Peyer's patch (tissue), 4 donors: ENCODE results near the gene RHD. TPM values are rescaled to one million over a fixed set of nuclear protein-coding genes. Genes with fewer than 3 reads are reported as not detected.
A peak's percentile ranks its signal among the peaks of the same experiment; 100 is the strongest.
"Not testable (repeated sequence)": the region's sequence is repeated elsewhere in the genome, so short reads cannot be mapped to it uniquely, and the experiment has no call there.

Source experiments
- DNase-seq, 3 donors: peaks; one replicate each; pipeline ENCODE4 v3.0.0-alpha.2; 2017 to 2019
- H3K27ac ChIP-seq, 4 donors: fragments of 200-600 bp; sonication (generic); one replicate each; pipeline ENCODE4 v1.5.1; 2016 to 2019
- H3K27me3 ChIP-seq, 2 donors: fragments of 200-600 bp; sonication (generic); one replicate each; pipeline ENCODE4 v1.5.1; 2019
- H3K36me3 ChIP-seq, 3 donors: fragments of 200-600 bp; sonication (generic); one replicate each; pipeline ENCODE4 v1.5.1; 2016 to 2019
- H3K4me1 ChIP-seq, 4 donors: fragments of 200-600 bp; sonication (generic); one replicate each; pipeline ENCODE4 v1.5.1; 2016 to 2019
- H3K4me3 ChIP-seq, 4 donors: fragments of 200-600 bp; sonication (generic); 1 replicate in 3 of 4; 2 replicates in 1 of 4; pipeline ENCODE4 v1.5.1; 2016 to 2019; ENCODE audit warnings: mild to moderate bottlenecking in 1 of 4
- H3K9me3 ChIP-seq, 4 donors: fragments of 200-600 bp; sonication (generic); one replicate each; pipeline ENCODE4 v1.5.1; 2016 to 2019; ENCODE audit warnings: mild to moderate bottlenecking in 1 of 4
- total RNA-seq, 4 donors: library from RNA; depleted of rRNA; stranded (reverse); fragments of >200 nt; gene quantifications; one replicate each; pipeline ENCODE4 v1.1.0, GENCODE V29; 2016
- TF ChIP-seq, protein P1 (sequence below), 6 experiments: fragments of 450-650 bp in 4 of 6; fragments of 200-600 bp in 2 of 6; sonication (generic) in 1 of 6; IDR thresholded peaks; one replicate each; pipeline ENCODE4 v1.5.1; 2017 to 2019; ENCODE audit warnings: antibody characterized with exemption in 6 of 6, mild to moderate bottlenecking in 3 of 6, moderate library complexity in 1 of 6

Gene RHD
- total RNA-seq, 4 donors from 2014 or later = not detected

- H3K27me3 ChIP-seq, H3K36me3 ChIP-seq, H3K27ac ChIP-seq, DNase-seq, H3K9me3 ChIP-seq, H3K4me3 ChIP-seq, H3K4me1 ChIP-seq: not testable (repeated sequence)
Observed at GRCh38 chr1:25278358-25278757, 6.0 kb downstream of the RHD start.

GRCh38 chr1:25278790-25279189 lies 6.5 kb downstream of the RHD start:
- not testable (repeated sequence) for H3K27ac ChIP-seq, H3K36me3 ChIP-seq, H3K27me3 ChIP-seq, H3K4me1 ChIP-seq, DNase-seq, H3K9me3 ChIP-seq, H3K4me3 ChIP-seq

- not testable (repeated sequence) for DNase-seq, H3K9me3 ChIP-seq, H3K4me1 ChIP-seq, H3K4me3 ChIP-seq, H3K36me3 ChIP-seq, H3K27ac ChIP-seq, H3K27me3 ChIP-seq
Observed at GRCh38 chr1:25279693-25280111, 7.4 kb downstream of the RHD start.

DNA sequence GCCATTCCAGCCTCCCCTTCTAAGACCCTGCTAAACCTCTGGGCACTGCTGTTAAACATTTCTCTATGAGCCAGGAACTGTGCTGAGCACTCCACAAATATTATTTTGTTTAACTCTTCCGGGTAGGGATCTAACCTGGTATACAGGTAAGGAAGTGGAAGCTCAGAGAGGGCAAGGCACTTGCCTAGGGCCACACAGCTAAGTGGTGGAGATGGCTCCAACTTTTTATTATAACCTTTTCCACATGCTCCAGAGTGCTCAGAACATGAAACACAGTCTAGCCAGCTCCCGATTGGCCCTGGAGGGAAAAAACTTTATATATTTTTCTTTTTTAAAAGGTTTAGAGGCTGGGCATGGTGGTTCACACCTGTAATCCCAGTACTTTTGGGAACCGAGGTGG lies 13.6 kb downstream of the RHD start:
- H3K27ac ChIP-seq, H3K36me3 ChIP-seq, H3K9me3 ChIP-seq, H3K4me1 ChIP-seq, H3K27me3 ChIP-seq, DNase-seq, H3K4me3 ChIP-seq: not testable (repeated sequence)

DNA sequence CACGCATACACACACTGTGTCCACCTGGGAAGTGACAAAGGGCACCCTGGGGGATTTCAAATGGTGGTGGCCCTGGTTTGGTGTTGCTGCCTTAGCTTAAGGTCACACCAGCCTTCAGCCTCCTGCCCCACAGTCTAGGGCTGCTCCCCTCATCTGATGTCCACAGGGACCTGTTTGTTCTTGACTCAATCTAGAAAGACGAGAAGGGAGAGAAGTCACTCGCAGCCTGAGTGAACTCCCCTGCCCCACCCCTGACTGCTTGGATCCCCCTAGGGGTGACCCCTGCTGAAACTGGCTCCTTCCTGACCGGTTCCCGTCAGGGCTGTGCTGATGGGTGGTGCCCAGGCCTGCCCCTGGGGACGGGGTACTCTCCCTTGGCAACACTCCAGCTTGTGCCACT lies 14.9 kb downstream of the RHD start:
- not testable (repeated sequence) for H3K27me3 ChIP-seq, DNase-seq, H3K9me3 ChIP-seq, H3K36me3 ChIP-seq, H3K4me3 ChIP-seq, H3K4me1 ChIP-seq, H3K27ac ChIP-seq

DNA sequence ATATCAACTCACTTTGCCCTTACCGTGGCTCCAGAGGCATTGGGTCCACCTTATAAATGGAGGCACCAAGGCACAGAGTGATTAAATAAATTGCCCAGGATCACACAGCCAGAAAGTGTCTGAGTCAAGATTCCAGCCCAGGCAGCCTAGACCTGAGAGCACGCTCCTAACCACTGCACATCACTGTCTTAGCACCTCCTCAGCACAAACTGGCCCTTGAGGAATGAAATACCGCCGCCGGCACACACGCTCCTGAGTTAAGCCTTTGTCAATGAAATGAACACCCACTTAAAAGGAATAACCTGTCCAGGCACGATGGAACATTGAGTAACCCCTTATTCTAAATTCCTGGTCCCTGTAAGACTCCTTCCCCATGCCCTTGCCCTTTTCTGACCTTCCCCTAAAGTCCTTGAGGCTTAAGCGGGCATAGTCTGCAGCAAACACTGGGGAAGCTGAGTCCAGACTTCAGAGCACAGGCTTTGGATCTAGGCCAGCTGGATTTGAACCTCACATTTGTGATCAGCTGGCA lies 16.3 kb downstream of the RHD start:
- not testable (repeated sequence) for H3K4me3 ChIP-seq, H3K4me1 ChIP-seq, H3K9me3 ChIP-seq, H3K27me3 ChIP-seq, DNase-seq, H3K36me3 ChIP-seq, H3K27ac ChIP-seq

DNA sequence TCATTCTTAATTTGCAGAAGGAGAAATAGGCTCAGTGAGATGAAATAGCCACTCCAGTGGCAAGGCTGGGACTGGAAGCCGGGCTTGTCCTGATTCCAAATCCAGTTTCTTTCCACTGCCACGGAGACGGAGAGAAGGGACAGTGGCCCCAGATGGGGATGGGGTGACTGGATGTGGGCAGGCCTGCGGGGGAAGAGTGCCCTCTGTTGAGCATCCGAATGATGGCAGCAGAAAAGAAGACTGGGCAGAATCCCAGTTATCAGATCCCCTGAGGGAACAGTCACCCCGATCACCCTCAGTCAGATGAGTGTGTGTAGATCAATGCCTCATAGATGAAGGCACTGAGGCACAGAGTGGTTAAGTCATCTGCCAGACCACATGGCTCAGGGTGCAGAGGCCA lies 17.7 kb downstream of the RHD start:
- TF ChIP-seq, protein P1, sequence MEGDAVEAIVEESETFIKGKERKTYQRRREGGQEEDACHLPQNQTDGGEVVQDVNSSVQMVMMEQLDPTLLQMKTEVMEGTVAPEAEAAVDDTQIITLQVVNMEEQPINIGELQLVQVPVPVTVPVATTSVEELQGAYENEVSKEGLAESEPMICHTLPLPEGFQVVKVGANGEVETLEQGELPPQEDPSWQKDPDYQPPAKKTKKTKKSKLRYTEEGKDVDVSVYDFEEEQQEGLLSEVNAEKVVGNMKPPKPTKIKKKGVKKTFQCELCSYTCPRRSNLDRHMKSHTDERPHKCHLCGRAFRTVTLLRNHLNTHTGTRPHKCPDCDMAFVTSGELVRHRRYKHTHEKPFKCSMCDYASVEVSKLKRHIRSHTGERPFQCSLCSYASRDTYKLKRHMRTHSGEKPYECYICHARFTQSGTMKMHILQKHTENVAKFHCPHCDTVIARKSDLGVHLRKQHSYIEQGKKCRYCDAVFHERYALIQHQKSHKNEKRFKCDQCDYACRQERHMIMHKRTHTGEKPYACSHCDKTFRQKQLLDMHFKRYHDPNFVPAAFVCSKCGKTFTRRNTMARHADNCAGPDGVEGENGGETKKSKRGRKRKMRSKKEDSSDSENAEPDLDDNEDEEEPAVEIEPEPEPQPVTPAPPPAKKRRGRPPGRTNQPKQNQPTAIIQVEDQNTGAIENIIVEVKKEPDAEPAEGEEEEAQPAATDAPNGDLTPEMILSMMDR (IDR thresholded peaks at IDR 0.05) = peak in 2 of 6 experiments; percentile 12 to 19
- H3K9me3 ChIP-seq, DNase-seq, H3K36me3 ChIP-seq, H3K4me3 ChIP-seq, H3K27me3 ChIP-seq, H3K27ac ChIP-seq, H3K4me1 ChIP-seq: not testable (repeated sequence)

DNA sequence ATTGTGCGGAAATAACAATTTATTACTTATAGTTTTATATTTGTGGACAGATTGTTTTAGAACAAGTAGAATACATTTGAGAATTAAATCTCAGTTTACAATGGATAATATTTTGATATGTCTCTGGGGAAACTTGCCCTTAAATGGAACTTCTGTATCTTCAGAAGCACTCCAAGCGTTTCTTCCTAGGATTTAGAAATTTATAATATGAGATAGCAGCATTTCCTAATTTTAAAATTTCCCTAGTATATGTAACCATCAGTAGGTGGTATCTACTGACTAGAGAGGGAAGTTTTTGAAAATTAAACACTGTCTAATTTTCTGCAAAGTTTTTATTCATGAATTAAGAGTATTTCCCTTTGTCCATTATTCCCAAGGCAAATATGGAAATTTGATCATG lies 21.1 kb downstream of the RHD start:
- H3K9me3 ChIP-seq, DNase-seq: not testable (repeated sequence)

GRCh38 chr1:25294889-25295826 lies 22.8 kb downstream of the RHD start:
- not testable (repeated sequence) for H3K4me3 ChIP-seq, H3K36me3 ChIP-seq, H3K9me3 ChIP-seq, H3K27me3 ChIP-seq, H3K4me1 ChIP-seq, H3K27ac ChIP-seq, DNase-seq

More for the DNA sequence above, 21.1 kb downstream of the RHD start:
- H3K4me1 ChIP-seq, H3K27me3 ChIP-seq, H3K4me3 ChIP-seq, H3K36me3 ChIP-seq, H3K27ac ChIP-seq: not testable (repeated sequence)

GRCh38 chr1:25296501-25296900 lies 24.2 kb downstream of the RHD start:
- not testable (repeated sequence) for H3K4me3 ChIP-seq, H3K9me3 ChIP-seq, H3K27me3 ChIP-seq, H3K4me1 ChIP-seq, DNase-seq, H3K36me3 ChIP-seq, H3K27ac ChIP-seq

- not testable (repeated sequence) for H3K36me3 ChIP-seq, H3K27ac ChIP-seq, DNase-seq, H3K27me3 ChIP-seq, H3K4me3 ChIP-seq, H3K4me1 ChIP-seq, H3K9me3 ChIP-seq
Observed at GRCh38 chr1:25300729-25301128, 28.4 kb downstream of the RHD start.

DNA sequence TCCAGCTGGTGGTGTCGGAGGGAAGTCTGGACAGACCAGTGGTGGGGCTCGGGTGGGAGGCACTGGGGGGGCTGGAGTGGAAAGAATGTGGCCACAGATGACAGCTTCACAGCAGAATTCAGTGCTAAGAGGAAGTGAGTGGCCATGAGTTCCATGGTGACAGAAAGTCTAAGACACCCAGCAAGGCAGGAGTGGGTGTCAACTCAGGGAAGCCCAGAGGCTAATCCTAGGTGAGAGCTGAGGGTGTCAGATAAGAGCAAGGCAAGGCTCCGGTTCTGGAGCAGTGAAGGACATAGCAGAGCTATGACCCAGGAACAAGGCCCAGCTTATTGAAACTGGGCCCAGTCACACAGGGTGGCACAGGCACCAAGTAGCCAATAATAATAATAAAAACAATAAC lies 30.0 kb downstream of the RHD start:
- not testable (repeated sequence) for DNase-seq, H3K27ac ChIP-seq, H3K4me3 ChIP-seq, H3K4me1 ChIP-seq, H3K9me3 ChIP-seq, H3K36me3 ChIP-seq, H3K27me3 ChIP-seq

DNA sequence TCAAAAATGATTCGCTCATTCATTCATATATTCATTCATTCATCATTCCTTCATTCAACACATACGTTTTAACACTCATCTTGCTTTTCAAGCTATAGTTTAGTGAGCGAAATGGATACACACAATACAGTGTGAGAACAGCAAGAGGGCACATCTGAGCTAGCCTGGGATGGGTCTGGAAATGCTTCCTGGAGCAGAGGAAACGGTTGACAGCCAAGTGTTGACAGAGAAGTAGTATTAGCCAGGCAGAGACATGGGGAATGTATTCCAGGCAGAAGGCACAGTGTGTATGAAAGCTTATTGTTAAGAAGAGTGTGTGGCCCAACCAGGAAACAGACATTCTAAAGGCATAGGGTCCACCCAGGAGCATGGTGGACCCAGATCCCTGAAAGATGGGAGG lies 32.6 kb downstream of the RHD start:
- not testable (repeated sequence) for DNase-seq, H3K4me1 ChIP-seq, H3K27ac ChIP-seq, H3K27me3 ChIP-seq, H3K9me3 ChIP-seq, H3K36me3 ChIP-seq, H3K4me3 ChIP-seq

GRCh38 chr1:25308168-25308567 lies 35.9 kb downstream of the RHD start:
- H3K9me3 ChIP-seq, H3K27me3 ChIP-seq, H3K27ac ChIP-seq, DNase-seq, H3K36me3 ChIP-seq, H3K4me3 ChIP-seq, H3K4me1 ChIP-seq: not testable (repeated sequence)
